Activated gamma-delta T cell treated with Interleukin-2 at 50 U/mL for 16 hours (primary cell): ENCODE measurements around the gene SERPINE1.

Source experiments
- DNase-seq: peaks from one replicate; pipeline ENCODE4 v3.0.0-alpha.2; 2020

SERPINE1 gene

GRCh38 chr7:101171442-101171837, 44.5 kb downstream of the SERPINE1 start:
- no peak for DNase-seq

- no peak for DNase-seq
These were observed 45.3 kb downstream of the SERPINE1 start for GRCh38 chr7:101172005-101172853.

GRCh38 chr7:101172854-101173751, 46.2 kb downstream of the SERPINE1 start:
- DNase-seq: no peak

- DNase-seq: peak; percentile 51
These were observed 46.9 kb downstream of the SERPINE1 start for GRCh38 chr7:101173752-101174244.

- DNase-seq: no peak
These were observed 47.5 kb downstream of the SERPINE1 start for GRCh38 chr7:101174322-101174854.

- no peak for DNase-seq
These were observed 48.8 kb downstream of the SERPINE1 start for GRCh38 chr7:101175664-101176063.

GRCh38 chr7:101177644-101178043, 50.7 kb downstream of the SERPINE1 start:
- DNase-seq: no peak

- no peak for DNase-seq
These were observed 52.2 kb downstream of the SERPINE1 start for GRCh38 chr7:101179117-101179516.

GRCh38 chr7:101179713-101180112, 52.8 kb downstream of the SERPINE1 start:
- DNase-seq: no peak

- no peak for DNase-seq
These were observed 53.3 kb downstream of the SERPINE1 start, which contains the start of gene NAT16 for GRCh38 chr7:101180130-101180755. NAT16 (minus strand) TSS chr7:101180293; CDS start chr7:101174807, 5,486 bp downstream.

- no peak for DNase-seq
These were observed 58.4 kb downstream of the SERPINE1 start for GRCh38 chr7:101185258-101185839.

GRCh38 chr7:101186194-101186593, 59.3 kb downstream of the SERPINE1 start:
- DNase-seq: no peak

GRCh38 chr7:101186844-101187428, 60.0 kb downstream of the SERPINE1 start:
- no peak for DNase-seq
